ENCODE measurements around the gene PCGF3. TPM values are rescaled to one million over a fixed set of nuclear protein-coding genes. Genes with fewer than 3 reads are reported as not detected.
"Not testable (repeated sequence)": the region's sequence is repeated elsewhere in the genome, so short reads cannot be mapped to it uniquely, and the experiment has no call there.

Gene PCGF3
- total RNA-seq, 1 experiment from 2014 or later: 66.3 TPM

- Histone ChIP-seq H3K9me2 (ENCODE audit: insufficient read depth) (no peaks in the 10 kb centered on the region), H3K27ac (ENCODE audit: low read depth, low read length) (no peak overlapping the region), H3K27me3 (ENCODE audit: insufficient read depth, low read length) (no peaks in the 10 kb centered on the region), H2AFZ (ENCODE audit: low read depth, low read length, poor library complexity, severe bottlenecking) (no peak overlapping the region), H3K36me3 (ENCODE audit: control insufficient read depth in 1 of 2, insufficient read depth in 2 of 2, low read length in 2 of 2) (peaks cover 7 to 13% of the 10 kb centered on the region in 2 experiments; a peak in 3 of 4 replicates), H3K4me3 (replicated peaks in 1 of 2; ENCODE audit: low read depth in 1 of 2, low read length in 2 of 2) (no peak overlapping the region), H3K4me2 (ENCODE audit: low read length) (no peak overlapping the region), H4K20me1 (ENCODE audit: insufficient read depth) (no peaks in the 10 kb centered on the region), H3K9ac (ENCODE audit: low read length) (no peak overlapping the region), H3K9me3 (ENCODE audit: control insufficient read depth in 1 of 2, insufficient read depth in 1 of 2, low read depth in 1 of 2, low read length in 2 of 2) (no peaks in the 10 kb centered on the region), H3K4me1 (ENCODE audit: control insufficient read depth in 1 of 2, insufficient read depth in 2 of 2, low read length in 2 of 2) (no peaks in the 10 kb centered on the region), H3K79me2 (ENCODE audit: insufficient read depth, low read length) (no peaks in the 10 kb centered on the region)
- DNase-seq (ENCODE audit: low read depth, low spot score) (no peak), ATAC-seq (no peak)
- ChIA-PET RAD21 (ENCODE audit: low non-redundant PET in 1 of 2, low total read pairs in 2 of 2, uncharacterized antibody in 2 of 2, unreplicated experiment in 2 of 2) (no interaction called here), POLR2A (no interaction called here), CTCF (interaction anchor here (1.6 kb wide), 1 partner anchor 15 kb away, joined by 3 read pairs; no protein-coding TSS in a partner anchor)
- no TSS peak for BruUV-seq (replicated peaks)
- intact Hi-C loops (cut with micrococcal nuclease): no loop called here
- no peak for TF ChIP-seq RAD21 (IDR thresholded peaks at IDR 0.05; ENCODE audit: low read depth)
Observed at GRCh38 chr4:757111-757510, 51.5 kb downstream of the PCGF3 start.

DNA sequence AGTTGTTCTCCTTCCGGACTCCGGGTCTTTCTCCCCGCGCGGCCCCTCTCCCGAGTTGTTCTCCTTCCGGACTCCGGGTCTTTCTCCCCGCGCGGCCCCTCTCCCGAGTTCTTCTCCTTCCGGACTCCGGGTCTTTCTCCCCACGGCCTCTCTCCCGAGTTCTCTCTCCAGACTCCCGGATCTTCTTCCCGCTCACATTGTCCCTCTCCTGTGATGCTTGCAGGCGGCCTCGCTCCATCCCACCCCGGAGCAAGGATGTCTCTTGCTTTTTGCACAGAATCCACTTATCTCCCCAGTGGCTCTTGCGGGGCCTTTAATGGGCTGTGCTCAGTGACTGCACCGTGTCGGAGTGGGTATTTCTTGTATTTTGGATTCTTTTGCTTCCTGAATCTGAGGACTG, 54.2 kb downstream of the PCGF3 start:
- H3K9ac ChIP-seq (ENCODE audit: low read length); H3K9me3 ChIP-seq (ENCODE audit: control insufficient read depth in 1 of 2, insufficient read depth in 1 of 2, low read depth in 1 of 2, low read length in 2 of 2); H3K27me3 ChIP-seq (ENCODE audit: insufficient read depth, low read length); H3K4me2 ChIP-seq (ENCODE audit: low read length); H3K9me2 ChIP-seq (ENCODE audit: insufficient read depth); CTCF ChIA-PET; BruUV-seq (replicated peaks); POLR2A ChIA-PET; H4K20me1 ChIP-seq (ENCODE audit: insufficient read depth); H3K4me1 ChIP-seq (ENCODE audit: control insufficient read depth in 1 of 2, insufficient read depth in 2 of 2, low read length in 2 of 2); H3K4me3 ChIP-seq (replicated peaks in 1 of 2; ENCODE audit: low read depth in 1 of 2, low read length in 2 of 2); RAD21 ChIA-PET (ENCODE audit: low non-redundant PET in 1 of 2, low total read pairs in 2 of 2, uncharacterized antibody in 2 of 2, unreplicated experiment in 2 of 2); H3K27ac ChIP-seq (ENCODE audit: low read depth, low read length); ATAC-seq; H2AFZ ChIP-seq (ENCODE audit: low read depth, low read length, poor library complexity, severe bottlenecking); H3K79me2 ChIP-seq (ENCODE audit: insufficient read depth, low read length); DNase-seq (ENCODE audit: low read depth, low spot score): not testable (repeated sequence)
- peaks cover 16 to 32% of the 10 kb centered on the region in 2 experiments; a peak in 3 of 4 replicates for H3K36me3 ChIP-seq (ENCODE audit: control insufficient read depth in 1 of 2, insufficient read depth in 2 of 2, low read length in 2 of 2)
- intact Hi-C loops (cut with micrococcal nuclease): loop anchor here (10.0 kb wide), 1 partner anchor 225 kb away; the partner anchor contains the start of gene IDUA

GRCh38 chr4:760616-761015, 55.0 kb downstream of the PCGF3 start:
- ChIA-PET RAD21 (ENCODE audit: low non-redundant PET in 1 of 2, low total read pairs in 2 of 2, uncharacterized antibody in 2 of 2, unreplicated experiment in 2 of 2) (no interaction called here), POLR2A (no interaction called here), CTCF (no interaction called here)
- ATAC-seq (no peak), DNase-seq (ENCODE audit: low read depth, low spot score) (no peak)
- Histone ChIP-seq H3K27ac (ENCODE audit: low read depth, low read length) (no peak overlapping the region), H3K4me1 (ENCODE audit: control insufficient read depth in 1 of 2, insufficient read depth in 2 of 2, low read length in 2 of 2) (no peaks in the 10 kb centered on the region; a peak in 1 of 4 replicates), H3K9me3 (ENCODE audit: control insufficient read depth in 1 of 2, insufficient read depth in 1 of 2, low read depth in 1 of 2, low read length in 2 of 2) (no peaks in the 10 kb centered on the region), H3K79me2 (ENCODE audit: insufficient read depth, low read length) (no peaks in the 10 kb centered on the region), H3K9me2 (ENCODE audit: insufficient read depth) (no peaks in the 10 kb centered on the region), H2AFZ (ENCODE audit: low read depth, low read length, poor library complexity, severe bottlenecking) (no peak overlapping the region), H4K20me1 (ENCODE audit: insufficient read depth) (no peaks in the 10 kb centered on the region; the same call in 1 of the 2 replicates), H3K9ac (ENCODE audit: low read length) (no peak overlapping the region), H3K4me2 (ENCODE audit: low read length) (no peak overlapping the region), H3K4me3 (replicated peaks in 1 of 2; ENCODE audit: low read depth in 1 of 2, low read length in 2 of 2) (no peak overlapping the region), H3K27me3 (ENCODE audit: insufficient read depth, low read length) (no peaks in the 10 kb centered on the region), H3K36me3 (ENCODE audit: control insufficient read depth in 1 of 2, insufficient read depth in 2 of 2, low read length in 2 of 2) (peaks cover 16 to 33% of the 10 kb centered on the region in 2 experiments; a peak in 3 of 4 replicates)
- intact Hi-C loops (cut with micrococcal nuclease): loop anchor here (10.0 kb wide), 1 partner anchor 224 kb away; the partner anchor contains the start of gene IDUA
- no TSS peak for BruUV-seq (replicated peaks)
- TF ChIP-seq JUND (IDR thresholded peaks at IDR 0.05) (no peak), ELF1 (IDR thresholded peaks at IDR 0.05; ENCODE audit: borderline replicate concordance, low read depth) (no peak), MAX (IDR thresholded peaks at IDR 0.05) (no peak), SP1 (IDR thresholded peaks at IDR 0.05; ENCODE audit: low read depth) (no peak), EGR1 (IDR thresholded peaks at IDR 0.05; ENCODE audit: low read depth) (no peak), ATF3 (IDR thresholded peaks at IDR 0.05) (no peak), EZH2 (IDR thresholded peaks at IDR 0.05) (no peak), CEBPB (IDR thresholded peaks at IDR 0.05; ENCODE audit: low read depth) (no peak)
- TF ChIP-seq, protein P1, sequence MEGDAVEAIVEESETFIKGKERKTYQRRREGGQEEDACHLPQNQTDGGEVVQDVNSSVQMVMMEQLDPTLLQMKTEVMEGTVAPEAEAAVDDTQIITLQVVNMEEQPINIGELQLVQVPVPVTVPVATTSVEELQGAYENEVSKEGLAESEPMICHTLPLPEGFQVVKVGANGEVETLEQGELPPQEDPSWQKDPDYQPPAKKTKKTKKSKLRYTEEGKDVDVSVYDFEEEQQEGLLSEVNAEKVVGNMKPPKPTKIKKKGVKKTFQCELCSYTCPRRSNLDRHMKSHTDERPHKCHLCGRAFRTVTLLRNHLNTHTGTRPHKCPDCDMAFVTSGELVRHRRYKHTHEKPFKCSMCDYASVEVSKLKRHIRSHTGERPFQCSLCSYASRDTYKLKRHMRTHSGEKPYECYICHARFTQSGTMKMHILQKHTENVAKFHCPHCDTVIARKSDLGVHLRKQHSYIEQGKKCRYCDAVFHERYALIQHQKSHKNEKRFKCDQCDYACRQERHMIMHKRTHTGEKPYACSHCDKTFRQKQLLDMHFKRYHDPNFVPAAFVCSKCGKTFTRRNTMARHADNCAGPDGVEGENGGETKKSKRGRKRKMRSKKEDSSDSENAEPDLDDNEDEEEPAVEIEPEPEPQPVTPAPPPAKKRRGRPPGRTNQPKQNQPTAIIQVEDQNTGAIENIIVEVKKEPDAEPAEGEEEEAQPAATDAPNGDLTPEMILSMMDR (IDR thresholded peaks at IDR 0.05 in 2 of 3, conservative IDR thresholded peaks at IDR 0.05 in 1 of 3; ENCODE audit: borderline replicate concordance in 1 of 3, insufficient read depth in 1 of 3, low read depth in 2 of 3, low read length in 2 of 3): no peak
